Panc1 (cell line): ENCODE results near the gene CDK19. TPM values are rescaled to one million over a fixed set of nuclear protein-coding genes. Genes with fewer than 3 reads are reported as not detected.

Source experiments
- ATAC-seq: fragments of 200-7000 bp; cut with Tn5 transposase; 2 replicates; pipeline ENCODE4 v1.9.1; 2020; ENCODE audit warnings: mild to moderate bottlenecking, moderate library complexity
- BruUV-seq: library from RNA; stranded (reverse); fragments of 400-500 nt; replicated peaks from 2 replicates; lab custom pipeline; 2021; lab: Mats Ljungman, UMichigan
- CTCF ChIA-PET: fragments of 300-600 bp; sonication (Branson Sonifier 250); formaldehyde crosslinking; loops from one replicate; lab custom pipeline; 2022; ENCODE audit warnings: antibody characterized with exemption; lab: Charles Lee
- POLR2A ChIA-PET: fragments of 300-600 bp; sonication (Branson Sonifier 250); formaldehyde crosslinking; loops from one replicate; lab custom pipeline; 2022; ENCODE audit warnings: antibody characterized with exemption; lab: Charles Lee
- DNase-seq: peaks from one replicate; pipeline ENCODE4 v3.0.0-alpha.2; 2010; ENCODE audit warnings: low read depth, low spot score
- H3K27ac ChIP-seq: 2 replicates; pipeline ENCODE4 v1.5.1; 2011; ENCODE audit warnings: mild to moderate bottlenecking, low read length, inconsistent platforms
- H3K27me3 ChIP-seq: fragments of 200-500 bp; sonication (Bioruptor generic); 2 replicates; pipeline ENCODE4 v1.6.0; 2014; ENCODE audit warnings: low read length, inconsistent platforms; ENCODE audit not compliant: control insufficient read depth, insufficient read depth
- H3K36me3 ChIP-seq: fragments of 200-500 bp; sonication (Bioruptor generic); 2 replicates; pipeline ENCODE4 v1.5.1; 2014; ENCODE audit warnings: inconsistent platforms, mild to moderate bottlenecking, low read length, moderate library complexity; ENCODE audit not compliant: control insufficient read depth, insufficient read depth
- H3K4me1 ChIP-seq: 2 replicates; pipeline ENCODE4 v1.5.1; 2011; ENCODE audit warnings: inconsistent platforms, mild to moderate bottlenecking, low read length, moderate library complexity; ENCODE audit not compliant: control insufficient read depth, insufficient read depth
- H3K4me3 ChIP-seq, 2 experiments: 2 replicates each; pipeline ENCODE4 v1.5.1; 2011 to 2012; ENCODE audit warnings: low read depth in 2 of 2, low read length in 2 of 2, mild to moderate bottlenecking in 2 of 2, inconsistent platforms in 1 of 2, moderate library complexity in 1 of 2
- H3K9me3 ChIP-seq: fragments of 200-500 bp; sonication (Bioruptor generic); 2 replicates; pipeline ENCODE4 v1.5.1; 2014; ENCODE audit warnings: low read depth, mild to moderate bottlenecking, inconsistent platforms, low read length, moderate library complexity; ENCODE audit not compliant: control insufficient read depth, insufficient read depth
- POLR2AphosphoS5 ChIP-seq: IDR thresholded peaks from 2 replicates; pipeline ENCODE4 v1.6.1; 2012; ENCODE audit warnings: mild to moderate bottlenecking, low read depth, low read length, moderate library complexity
- SIN3A ChIP-seq: IDR thresholded peaks from 2 replicates; pipeline ENCODE4 v1.6.1; 2012; ENCODE audit warnings: low read depth, mild to moderate bottlenecking, low read length, moderate library complexity, borderline replicate concordance; ENCODE audit not compliant: insufficient read depth
- TCF7L2 ChIP-seq: IDR thresholded peaks from 2 replicates; pipeline ENCODE4 v1.6.1; 2011; ENCODE audit warnings: mild to moderate bottlenecking, low read depth, low read length, inconsistent platforms
- in situ Hi-C: cut with HindIII; loops from 2 replicates; pipeline ENCODE4 v1.10.0; 2016; ENCODE audit warnings: low sequenced_read_pairs, low pct_unique_long_range_greater_than_20kb
- intact Hi-C: fragments of 100-400 bp; cut with micrococcal nuclease; formaldehyde crosslinking; loops from one replicate; pipeline ENCODE4 v1.10.0; 2022; ENCODE audit not compliant: unreplicated experiment
- total RNA-seq: library from RNA; stranded (reverse); gene quantifications from one replicate; pipeline ENCODE4 v1.2.1, GENCODE V29; 2021; ENCODE audit not compliant: unreplicated experiment
- TF ChIP-seq, protein P1 (sequence below), 2 experiments: IDR thresholded peaks; 2 replicates each; pipeline ENCODE4 v1.6.1; 2011 to 2012; ENCODE audit warnings: low read depth in 2 of 2, control low read depth in 1 of 2, low read length in 1 of 2, mild to moderate bottlenecking in 1 of 2, moderate library complexity in 1 of 2; ENCODE audit not compliant: insufficient read depth in 1 of 2
- TF ChIP-seq, protein P2 (sequence below): fragments of 450-650 bp; IDR thresholded peaks from 2 replicates; pipeline ENCODE4 v1.5.1; 2017; ENCODE audit warnings: mild to moderate bottlenecking

The CDK19 gene
- total RNA-seq, 1 experiment from 2014 or later, result 48.4 TPM

DNA sequence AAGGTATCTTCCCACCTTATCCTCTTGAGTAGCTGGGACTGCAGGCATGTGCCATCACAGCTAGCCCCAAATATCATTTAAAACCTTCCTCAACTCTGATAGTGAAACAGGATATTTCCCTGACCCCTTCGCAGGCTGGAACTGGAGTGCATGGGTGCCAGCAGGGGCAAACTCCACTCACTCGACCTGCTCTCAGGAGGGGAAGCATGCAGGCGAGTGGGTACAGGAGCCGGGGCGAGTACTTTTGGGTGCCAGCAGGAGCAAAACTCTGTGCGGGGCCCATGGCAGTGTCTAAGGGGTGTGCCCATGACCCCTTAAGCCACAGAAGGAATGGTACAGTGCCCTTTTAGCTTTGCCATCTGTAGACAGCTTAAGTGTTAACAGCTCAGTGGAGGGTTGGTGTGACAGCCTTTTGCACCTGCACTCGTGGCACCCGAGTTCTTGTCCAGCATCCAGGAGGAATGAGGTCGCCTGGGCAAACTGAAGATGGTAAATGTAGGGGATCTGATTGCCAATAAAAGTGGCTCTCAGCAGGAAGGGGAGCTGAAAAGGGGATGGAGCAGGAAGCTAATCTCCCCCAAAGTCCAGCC lies 155.1 kb downstream of the CDK19 start:
- intact Hi-C loops (no loop called here), in situ Hi-C loops (no loop called here)
- ATAC-seq (no peak), DNase-seq (no peak)
- ChIA-PET CTCF (no interaction called here), POLR2A (no interaction called here)
- BruUV-seq, result no TSS peak
- Histone ChIP-seq H3K4me3 (no peak overlapping the region), H3K36me3 (no peaks in the 10 kb centered on the region), H3K4me1 (peaks cover 7% of the 10 kb centered on the region; the same call in 1 of the 2 replicates), H3K27ac (no peak overlapping the region), H3K27me3 (no peaks in the 10 kb centered on the region), H3K9me3 (peaks cover 10% of the 10 kb centered on the region; the same call in 1 of the 2 replicates)
- TF ChIP-seq POLR2AphosphoS5 (no peak), TCF7L2 (no peak), SIN3A (no peak)
- TF ChIP-seq, protein P1, sequence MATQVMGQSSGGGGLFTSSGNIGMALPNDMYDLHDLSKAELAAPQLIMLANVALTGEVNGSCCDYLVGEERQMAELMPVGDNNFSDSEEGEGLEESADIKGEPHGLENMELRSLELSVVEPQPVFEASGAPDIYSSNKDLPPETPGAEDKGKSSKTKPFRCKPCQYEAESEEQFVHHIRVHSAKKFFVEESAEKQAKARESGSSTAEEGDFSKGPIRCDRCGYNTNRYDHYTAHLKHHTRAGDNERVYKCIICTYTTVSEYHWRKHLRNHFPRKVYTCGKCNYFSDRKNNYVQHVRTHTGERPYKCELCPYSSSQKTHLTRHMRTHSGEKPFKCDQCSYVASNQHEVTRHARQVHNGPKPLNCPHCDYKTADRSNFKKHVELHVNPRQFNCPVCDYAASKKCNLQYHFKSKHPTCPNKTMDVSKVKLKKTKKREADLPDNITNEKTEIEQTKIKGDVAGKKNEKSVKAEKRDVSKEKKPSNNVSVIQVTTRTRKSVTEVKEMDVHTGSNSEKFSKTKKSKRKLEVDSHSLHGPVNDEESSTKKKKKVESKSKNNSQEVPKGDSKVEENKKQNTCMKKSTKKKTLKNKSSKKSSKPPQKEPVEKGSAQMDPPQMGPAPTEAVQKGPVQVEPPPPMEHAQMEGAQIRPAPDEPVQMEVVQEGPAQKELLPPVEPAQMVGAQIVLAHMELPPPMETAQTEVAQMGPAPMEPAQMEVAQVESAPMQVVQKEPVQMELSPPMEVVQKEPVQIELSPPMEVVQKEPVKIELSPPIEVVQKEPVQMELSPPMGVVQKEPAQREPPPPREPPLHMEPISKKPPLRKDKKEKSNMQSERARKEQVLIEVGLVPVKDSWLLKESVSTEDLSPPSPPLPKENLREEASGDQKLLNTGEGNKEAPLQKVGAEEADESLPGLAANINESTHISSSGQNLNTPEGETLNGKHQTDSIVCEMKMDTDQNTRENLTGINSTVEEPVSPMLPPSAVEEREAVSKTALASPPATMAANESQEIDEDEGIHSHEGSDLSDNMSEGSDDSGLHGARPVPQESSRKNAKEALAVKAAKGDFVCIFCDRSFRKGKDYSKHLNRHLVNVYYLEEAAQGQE (IDR thresholded peaks at IDR 0.05; ENCODE audit: insufficient read depth in 1 of 2, low read depth in 2 of 2, low read length in 1 of 2), result no peak
- TF ChIP-seq, protein P2, sequence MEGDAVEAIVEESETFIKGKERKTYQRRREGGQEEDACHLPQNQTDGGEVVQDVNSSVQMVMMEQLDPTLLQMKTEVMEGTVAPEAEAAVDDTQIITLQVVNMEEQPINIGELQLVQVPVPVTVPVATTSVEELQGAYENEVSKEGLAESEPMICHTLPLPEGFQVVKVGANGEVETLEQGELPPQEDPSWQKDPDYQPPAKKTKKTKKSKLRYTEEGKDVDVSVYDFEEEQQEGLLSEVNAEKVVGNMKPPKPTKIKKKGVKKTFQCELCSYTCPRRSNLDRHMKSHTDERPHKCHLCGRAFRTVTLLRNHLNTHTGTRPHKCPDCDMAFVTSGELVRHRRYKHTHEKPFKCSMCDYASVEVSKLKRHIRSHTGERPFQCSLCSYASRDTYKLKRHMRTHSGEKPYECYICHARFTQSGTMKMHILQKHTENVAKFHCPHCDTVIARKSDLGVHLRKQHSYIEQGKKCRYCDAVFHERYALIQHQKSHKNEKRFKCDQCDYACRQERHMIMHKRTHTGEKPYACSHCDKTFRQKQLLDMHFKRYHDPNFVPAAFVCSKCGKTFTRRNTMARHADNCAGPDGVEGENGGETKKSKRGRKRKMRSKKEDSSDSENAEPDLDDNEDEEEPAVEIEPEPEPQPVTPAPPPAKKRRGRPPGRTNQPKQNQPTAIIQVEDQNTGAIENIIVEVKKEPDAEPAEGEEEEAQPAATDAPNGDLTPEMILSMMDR, result no peak

DNA sequence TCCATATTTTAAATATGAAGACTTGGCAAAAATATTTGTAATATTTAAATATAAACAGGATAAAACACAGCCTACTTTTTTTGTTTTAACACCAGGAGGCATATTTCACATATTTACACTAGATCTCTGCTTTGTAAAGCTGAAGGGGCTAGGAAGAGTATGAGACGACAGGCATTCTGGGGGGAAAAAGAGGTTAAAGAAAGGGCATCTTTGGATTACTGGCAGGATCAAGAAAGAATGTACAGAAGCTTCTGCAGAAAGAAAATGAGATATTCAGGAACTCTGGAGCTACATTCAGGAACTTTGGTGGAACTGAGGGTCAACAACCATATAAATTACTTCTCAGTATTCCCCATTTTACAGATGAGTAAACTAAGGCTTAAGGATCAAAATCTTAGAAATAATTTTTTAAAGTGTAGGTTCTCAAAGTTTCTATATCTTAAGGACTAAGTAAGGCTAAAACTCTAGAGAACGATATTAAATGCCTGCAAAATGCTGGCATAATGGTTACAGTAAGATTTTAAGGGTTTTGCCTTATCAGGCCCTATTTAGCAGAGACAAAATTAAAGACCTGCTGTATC lies 156.5 kb downstream of the CDK19 start:
- intact Hi-C loops (no loop called here), in situ Hi-C loops (no loop called here)
- no peak overlapping the region for H3K27ac ChIP-seq
- peaks cover 10% of the 10 kb centered on the region; the same call in 1 of the 2 replicates for H3K9me3 ChIP-seq
- no peaks in the 10 kb centered on the region for H3K36me3 ChIP-seq
- no peaks in the 10 kb centered on the region for H3K27me3 ChIP-seq
- no peak overlapping the region for H3K4me3 ChIP-seq
- BruUV-seq, result no TSS peak
- TF ChIP-seq, protein P1 (IDR thresholded peaks at IDR 0.05; ENCODE audit: insufficient read depth in 1 of 2, low read depth in 2 of 2, low read length in 1 of 2), result no peak
- TF ChIP-seq POLR2AphosphoS5 (no peak), TCF7L2 (no peak), SIN3A (no peak)
- TF ChIP-seq, protein P2, result no peak
- ATAC-seq (no peak), DNase-seq (no peak)
- H3K4me1 ChIP-seq, result peaks cover 13% of the 10 kb centered on the region; the same call in 1 of the 2 replicates
- CTCF ChIA-PET, result interaction anchor here (0.7 kb wide), 1 partner anchor 96 kb away, joined by 3 read pairs; no protein-coding TSS in a partner anchor
- POLR2A ChIA-PET, result no interaction called here
